HepG2 (cell line): Measurements from ENCODE around the gene FUT6. TPM values are rescaled to one million over a fixed set of nuclear protein-coding genes. Genes with fewer than 3 reads are reported as not detected.
A peak's percentile ranks its signal among the peaks of the same experiment; 100 is the strongest.

Experiments used
- ARNT ChIP-seq: fragments of 450-650 bp; IDR thresholded peaks from 2 replicates; pipeline ENCODE4 v1.6.1; 2017
- FOSL2 ChIP-seq: sonication (generic); formaldehyde crosslinking; IDR thresholded peaks from 2 replicates; pipeline ENCODE4 v1.4.0; 2020; ENCODE audit warnings: missing genetic modification reagents
- KDM3A ChIP-seq: IDR thresholded peaks from 2 replicates; pipeline ENCODE4 v1.6.1; 2018; ENCODE audit warnings: low read depth, missing compliant biosample characterization
- KDM4B ChIP-seq: sonication (generic); formaldehyde crosslinking; IDR thresholded peaks from 2 replicates; pipeline ENCODE4 v1.4.0; 2020; ENCODE audit warnings: missing genetic modification reagents
- KMT2B ChIP-seq: IDR thresholded peaks from 2 replicates; pipeline ENCODE4 v1.6.1; 2016; ENCODE audit warnings: missing genetic modification reagents, missing compliant biosample characterization
- MXI1 ChIP-seq: IDR thresholded peaks from 3 replicates; pipeline ENCODE4 v1.6.1; 2012; ENCODE audit warnings: low read depth, low read length, inconsistent platforms, borderline replicate concordance
- NFYC ChIP-seq: IDR thresholded peaks from 2 replicates; pipeline ENCODE4 v1.6.1; 2016; ENCODE audit warnings: missing genetic modification reagents, missing compliant biosample characterization
- PITX1 ChIP-seq: sonication (generic); formaldehyde crosslinking; IDR thresholded peaks from 2 replicates; pipeline ENCODE4 v1.5.1; 2020; ENCODE audit warnings: mild to moderate bottlenecking, missing genetic modification reagents
- RBAK ChIP-seq: sonication (generic); formaldehyde crosslinking; IDR thresholded peaks from 2 replicates; pipeline ENCODE4 v1.5.1; 2020; ENCODE audit warnings: mild to moderate bottlenecking, missing genetic modification reagents
- YEATS4 ChIP-seq: sonication (generic); formaldehyde crosslinking; IDR thresholded peaks from 2 replicates; pipeline ENCODE4 v1.4.0; 2020; ENCODE audit warnings: missing genetic modification reagents, borderline replicate concordance
- ZFX ChIP-seq: sonication (generic); formaldehyde crosslinking; IDR thresholded peaks from 2 replicates; pipeline ENCODE4 v1.4.0; 2020; ENCODE audit warnings: mild to moderate bottlenecking, low read depth, missing genetic modification reagents, moderate library complexity
- ZNF296 ChIP-seq: sonication (generic); formaldehyde crosslinking; conservative IDR thresholded peaks from 2 replicates; pipeline ENCODE4 v1.5.0; 2020; ENCODE audit warnings: mild to moderate bottlenecking, missing genetic modification reagents
- ZNF3 ChIP-seq: IDR thresholded peaks from 2 replicates; pipeline ENCODE4 v1.7.0; 2017; ENCODE audit warnings: inconsistent platforms
- ZNF589 ChIP-seq: sonication (generic); formaldehyde crosslinking; conservative IDR thresholded peaks from 2 replicates; pipeline ENCODE4 v1.8.0; 2022; ENCODE audit warnings: mild to moderate bottlenecking, moderate library complexity, missing genetic modification reagents
- ZNF7 ChIP-seq: IDR thresholded peaks from 2 replicates; pipeline ENCODE4 v1.6.1; 2016; ENCODE audit warnings: missing biosample characterization, missing genetic modification reagents
- ZNF883 ChIP-seq: sonication (generic); formaldehyde crosslinking; IDR thresholded peaks from 2 replicates; pipeline ENCODE4 v1.5.1; 2020; ENCODE audit warnings: mild to moderate bottlenecking, missing genetic modification reagents; ENCODE audit errors: not compliant biosample characterization
- ZSCAN31 ChIP-seq: sonication (generic); formaldehyde crosslinking; IDR thresholded peaks from 2 replicates; pipeline ENCODE4 v1.5.0; 2020; ENCODE audit warnings: low read depth, mild to moderate bottlenecking, missing genetic modification reagents
- polyA plus RNA-seq, 8 experiments: library from polyadenylated mRNA; depleted of rRNA in 3 of 8; stranded (reverse) in 7 of 8; unstranded in 1 of 8; fragments of >200 nt; fragmentation: Illumina TruSeq in 4 of 8; extraction: Trizol in 4 of 8; gene quantifications; 2 replicates each; pipeline versions ENCODE4 v1.2.1 to v1.2.3, GENCODE V29; 2011 to 2016; ENCODE audit warnings: low read depth in 4 of 8, missing spikeins in 1 of 8, mixed read lengths in 1 of 8; ENCODE audit not compliant: insufficient read depth in 1 of 8
- total RNA-seq, 5 experiments: library from RNA; depleted of rRNA; stranded (reverse); fragments of >200 nt; fragmentation: Illumina TruSeq; extraction: Trizol; gene quantifications; 2 replicates each; pipeline ENCODE4 v1.2.3, GENCODE V29; 2016; ENCODE audit warnings: low read depth in 1 of 5
- TF ChIP-seq, protein P1 (sequence below): sonication (generic); formaldehyde crosslinking; IDR thresholded peaks from 2 replicates; pipeline ENCODE4 v1.4.0; 2020; ENCODE audit warnings: missing genetic modification reagents
- TF ChIP-seq, protein P2 (sequence below): sonication (generic); formaldehyde crosslinking; IDR thresholded peaks from 2 replicates; pipeline ENCODE4 v1.4.0; 2020; ENCODE audit warnings: missing genetic modification reagents, low read depth, mild to moderate bottlenecking, borderline replicate concordance
- TF ChIP-seq, protein P3 (sequence below): sonication (generic); formaldehyde crosslinking; IDR thresholded peaks from 2 replicates; pipeline ENCODE4 v1.5.0; 2020; ENCODE audit warnings: missing genetic modification reagents
- TF ChIP-seq, protein P4 (sequence below): sonication (generic); formaldehyde crosslinking; IDR thresholded peaks from 2 replicates; pipeline ENCODE4 v1.8.1; 2023; ENCODE audit warnings: mild to moderate bottlenecking, inconsistent platforms, moderate library complexity, missing genetic modification reagents, borderline replicate concordance
- TF ChIP-seq, protein P5 (sequence below): sonication (generic); formaldehyde crosslinking; IDR thresholded peaks from 2 replicates; pipeline ENCODE4 v1.4.0; 2020; ENCODE audit warnings: mild to moderate bottlenecking, missing genetic modification reagents
- TF ChIP-seq, protein P6 (sequence below): sonication (generic); formaldehyde crosslinking; IDR thresholded peaks from 2 replicates; pipeline ENCODE4 v1.5.0; 2020; ENCODE audit warnings: missing genetic modification reagents, mild to moderate bottlenecking, borderline replicate concordance

FUT6 gene
- total and polyA plus RNA-seq, 2 of the 13 experiments (the other 11 are each of a cell fraction or from before 2014, with no cell fraction given): 8.2 to 27.7 TPM

- TF ChIP-seq RBAK (CRISPR knock-in tag) (no peak), ZFX (CRISPR knock-in tag) (peak; percentile 87), KMT2B (CRISPR knock-in tag) (no peak), KDM3A (CRISPR knock-in tag) (0 out of 2 replicates have a peak, but pooled peaks have one; percentile 3), ZNF589 (CRISPR knock-in tag) (no peak), PITX1 (no peak; the same call in 1 of the 2 replicates), ZNF7 (no peak), MXI1 (no peak; the same call in 2 of the 3 replicates), NFYC (CRISPR knock-in tag) (no peak), ARNT (no peak), ZNF883 (CRISPR knock-in tag) (no peak), ZSCAN31 (CRISPR knock-in tag) (no peak), FOSL2 (CRISPR knock-in tag) (no peak), KDM4B (CRISPR knock-in tag) (no peak), YEATS4 (CRISPR knock-in tag) (peak; percentile 10; the same call in 1 of the 2 replicates), ZNF296 (CRISPR knock-in tag) (0 out of 2 replicates have a peak, but pooled peaks have one; percentile 7), ZNF3 (CRISPR knock-in tag) (no peak)
- TF ChIP-seq, protein P1, sequence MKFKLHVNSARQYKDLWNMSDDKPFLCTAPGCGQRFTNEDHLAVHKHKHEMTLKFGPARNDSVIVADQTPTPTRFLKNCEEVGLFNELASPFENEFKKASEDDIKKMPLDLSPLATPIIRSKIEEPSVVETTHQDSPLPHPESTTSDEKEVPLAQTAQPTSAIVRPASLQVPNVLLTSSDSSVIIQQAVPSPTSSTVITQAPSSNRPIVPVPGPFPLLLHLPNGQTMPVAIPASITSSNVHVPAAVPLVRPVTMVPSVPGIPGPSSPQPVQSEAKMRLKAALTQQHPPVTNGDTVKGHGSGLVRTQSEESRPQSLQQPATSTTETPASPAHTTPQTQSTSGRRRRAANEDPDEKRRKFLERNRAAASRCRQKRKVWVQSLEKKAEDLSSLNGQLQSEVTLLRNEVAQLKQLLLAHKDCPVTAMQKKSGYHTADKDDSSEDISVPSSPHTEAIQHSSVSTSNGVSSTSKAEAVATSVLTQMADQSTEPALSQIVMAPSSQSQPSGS (CRISPR knock-in tag): no peak
- TF ChIP-seq, protein P2, sequence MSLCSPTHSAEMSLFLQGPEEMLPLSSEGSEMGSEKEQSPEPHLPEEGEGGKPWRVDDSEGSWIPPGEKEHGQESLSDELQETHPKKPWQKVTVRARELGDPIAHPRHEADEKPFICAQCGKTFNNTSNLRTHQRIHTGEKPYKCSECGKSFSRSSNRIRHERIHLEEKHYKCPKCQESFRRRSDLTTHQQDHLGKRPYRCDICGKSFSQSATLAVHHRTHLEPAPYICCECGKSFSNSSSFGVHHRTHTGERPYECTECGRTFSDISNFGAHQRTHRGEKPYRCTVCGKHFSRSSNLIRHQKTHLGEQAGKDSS (CRISPR knock-in tag): no peak
- TF ChIP-seq, protein P3, sequence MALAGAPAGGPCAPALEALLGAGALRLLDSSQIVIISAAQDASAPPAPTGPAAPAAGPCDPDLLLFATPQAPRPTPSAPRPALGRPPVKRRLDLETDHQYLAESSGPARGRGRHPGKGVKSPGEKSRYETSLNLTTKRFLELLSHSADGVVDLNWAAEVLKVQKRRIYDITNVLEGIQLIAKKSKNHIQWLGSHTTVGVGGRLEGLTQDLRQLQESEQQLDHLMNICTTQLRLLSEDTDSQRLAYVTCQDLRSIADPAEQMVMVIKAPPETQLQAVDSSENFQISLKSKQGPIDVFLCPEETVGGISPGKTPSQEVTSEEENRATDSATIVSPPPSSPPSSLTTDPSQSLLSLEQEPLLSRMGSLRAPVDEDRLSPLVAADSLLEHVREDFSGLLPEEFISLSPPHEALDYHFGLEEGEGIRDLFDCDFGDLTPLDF (CRISPR knock-in tag): no peak
- TF ChIP-seq, protein P4, sequence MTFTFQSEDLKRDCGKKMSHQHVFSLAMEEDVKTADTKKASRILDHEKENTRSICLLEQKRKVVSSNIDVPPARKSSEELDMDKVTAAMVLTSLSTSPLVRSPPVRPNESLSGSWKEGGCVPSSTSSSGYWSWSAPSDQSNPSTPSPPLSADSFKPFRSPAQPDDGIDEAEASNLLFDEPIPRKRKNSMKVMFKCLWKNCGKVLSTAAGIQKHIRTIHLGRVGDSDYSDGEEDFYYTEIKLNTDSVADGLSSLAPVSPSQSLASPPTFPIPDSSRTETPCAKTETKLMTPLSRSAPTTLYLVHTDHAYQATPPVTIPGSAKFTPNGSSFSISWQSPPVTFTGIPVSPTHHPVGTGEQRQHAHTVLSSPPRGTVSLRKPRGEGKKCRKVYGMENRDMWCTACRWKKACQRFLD (CRISPR knock-in tag): no peak
- TF ChIP-seq, protein P5, sequence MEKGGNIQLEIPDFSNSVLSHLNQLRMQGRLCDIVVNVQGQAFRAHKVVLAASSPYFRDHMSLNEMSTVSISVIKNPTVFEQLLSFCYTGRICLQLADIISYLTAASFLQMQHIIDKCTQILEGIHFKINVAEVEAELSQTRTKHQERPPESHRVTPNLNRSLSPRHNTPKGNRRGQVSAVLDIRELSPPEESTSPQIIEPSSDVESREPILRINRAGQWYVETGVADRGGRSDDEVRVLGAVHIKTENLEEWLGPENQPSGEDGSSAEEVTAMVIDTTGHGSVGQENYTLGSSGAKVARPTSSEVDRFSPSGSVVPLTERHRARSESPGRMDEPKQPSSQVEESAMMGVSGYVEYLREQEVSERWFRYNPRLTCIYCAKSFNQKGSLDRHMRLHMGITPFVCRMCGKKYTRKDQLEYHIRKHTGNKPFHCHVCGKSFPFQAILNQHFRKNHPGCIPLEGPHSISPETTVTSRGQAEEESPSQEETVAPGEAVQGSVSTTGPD (CRISPR knock-in tag): no peak
- TF ChIP-seq, protein P6, sequence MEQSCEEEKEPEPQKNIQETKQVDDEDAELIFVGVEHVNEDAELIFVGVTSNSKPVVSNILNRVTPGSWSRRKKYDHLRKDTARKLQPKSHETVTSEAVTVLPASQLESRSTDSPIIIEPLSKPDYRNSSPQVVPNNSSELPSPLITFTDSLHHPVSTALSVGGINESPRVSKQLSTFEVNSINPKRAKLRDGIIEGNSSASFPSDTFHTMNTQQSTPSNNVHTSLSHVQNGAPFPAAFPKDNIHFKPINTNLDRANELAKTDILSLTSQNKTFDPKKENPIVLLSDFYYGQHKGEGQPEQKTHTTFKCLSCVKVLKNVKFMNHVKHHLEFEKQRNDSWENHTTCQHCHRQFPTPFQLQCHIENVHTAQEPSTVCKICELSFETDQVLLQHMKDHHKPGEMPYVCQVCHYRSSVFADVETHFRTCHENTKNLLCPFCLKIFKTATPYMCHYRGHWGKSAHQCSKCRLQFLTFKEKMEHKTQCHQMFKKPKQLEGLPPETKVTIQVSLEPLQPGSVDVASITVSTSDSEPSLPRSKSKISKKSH (CRISPR knock-in tag): no peak
Measured at GRCh38 chr19:5838353-5839064, 993 bp downstream of the FUT6 start (continued).
